Activated CD4-positive, alpha-beta T cell treated with anti-CD3 and anti-CD28 coated beads, Interleukin-2, amount 50 U/mL, for 24 hours (primary cell): ENCODE data around the gene JCHAIN.
"Not testable (repeated sequence)": the region's sequence is repeated elsewhere in the genome, so short reads cannot be mapped to it uniquely, and the experiment has no call there.

Experiments
- DNase-seq, 2 donors: peaks; one replicate each; pipeline ENCODE4 v3.0.0-alpha.2; 2020; ENCODE audit warnings: low read depth in 1 of 2, low spot score in 1 of 2

JCHAIN gene

GRCh38 chr4:70666369-70666768 is at the start of gene JCHAIN:
TSS of gene JCHAIN (minus strand) at chr4:70666508. CDS start at chr4:70666490, 18 bp downstream.
- DNase-seq = no peak

DNA sequence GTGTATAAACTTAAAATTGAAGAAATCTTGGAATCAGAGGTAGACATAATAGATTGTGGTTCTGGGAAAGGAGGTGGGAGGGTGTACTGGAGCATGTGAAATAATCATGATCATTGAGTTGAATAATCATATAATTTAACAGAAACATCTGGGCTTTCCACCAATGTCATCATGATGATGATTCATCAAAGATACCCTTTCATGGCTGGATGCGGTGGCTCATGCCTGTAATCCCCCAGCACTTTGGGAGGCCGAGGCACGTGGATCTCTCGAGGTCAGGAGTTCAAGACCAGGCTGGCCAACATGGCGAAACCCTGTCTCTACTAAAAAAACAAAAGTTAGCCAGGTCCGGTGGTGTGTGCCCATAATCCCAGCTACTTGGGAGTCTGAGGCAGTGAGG is 48.8 kb upstream of the JCHAIN start:
- no peak for DNase-seq

DNA sequence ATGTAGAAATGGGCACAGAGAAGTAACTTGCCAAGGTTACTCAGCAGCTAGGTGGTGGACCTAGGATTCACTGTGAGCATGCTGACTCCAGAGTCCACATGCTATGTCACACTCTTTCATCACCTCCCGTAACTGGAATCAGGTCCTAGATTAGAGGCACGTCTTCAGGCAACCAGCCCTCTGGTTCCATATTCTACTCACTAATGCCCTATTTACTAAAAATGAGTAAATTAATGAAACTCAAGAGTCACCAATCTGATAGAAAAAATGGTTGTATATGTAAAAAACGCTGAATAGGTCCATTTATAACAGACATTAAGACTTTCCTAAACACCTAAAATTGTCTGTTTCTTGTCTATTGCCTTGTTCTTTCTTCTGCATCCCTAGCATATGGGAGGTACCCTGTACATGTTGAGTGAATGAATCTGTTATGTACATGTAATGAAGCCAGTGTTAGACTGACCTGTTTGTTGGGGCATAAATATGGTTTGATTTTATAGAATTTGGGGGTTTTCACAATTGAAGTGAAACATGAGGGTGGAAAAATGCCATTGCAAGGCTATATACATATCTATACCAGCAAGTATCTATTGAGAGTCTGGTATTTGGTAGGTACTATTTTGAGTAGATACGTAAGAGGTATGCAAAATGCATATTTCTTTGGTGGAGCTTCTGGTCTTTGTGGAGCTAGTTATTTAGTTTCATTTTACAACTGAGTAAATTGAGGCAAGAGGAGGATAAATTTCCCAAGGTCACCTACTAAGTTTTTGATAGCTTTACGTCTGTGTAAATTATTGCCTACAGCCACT is 48.0 kb upstream of the JCHAIN start:
- no peak for DNase-seq

GRCh38 chr4:70713453-70714078 is 47.3 kb upstream of the JCHAIN start:
- DNase-seq = no peak

GRCh38 chr4:70712604-70713452 is 46.5 kb upstream of the JCHAIN start:
- no peak for DNase-seq

- no peak for DNase-seq
Observed at GRCh38 chr4:70712150-70712549, 45.8 kb upstream of the JCHAIN start.

DNA sequence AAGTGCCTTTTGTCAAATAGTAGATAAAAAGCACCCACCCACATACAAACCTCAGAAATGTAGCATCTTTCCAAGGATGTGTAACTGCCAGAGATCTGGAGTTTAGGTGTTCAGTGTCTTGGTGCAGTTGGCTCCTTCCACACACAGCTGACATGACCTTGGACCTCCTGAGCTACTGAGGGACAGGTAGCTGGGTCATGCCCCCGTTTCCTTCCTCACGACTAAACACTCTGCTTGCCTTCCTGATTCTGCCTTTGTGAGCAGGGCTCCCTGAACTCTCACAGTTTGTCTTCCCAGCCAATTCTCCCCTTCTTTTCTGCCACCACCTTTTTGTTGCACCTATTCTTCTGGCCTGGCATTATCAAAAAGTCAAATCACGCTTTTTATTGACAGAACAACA is 45.3 kb upstream of the JCHAIN start:
- no peak for DNase-seq

GRCh38 chr4:70709611-70710205 is 43.4 kb upstream of the JCHAIN start:
- no peak for DNase-seq

DNA sequence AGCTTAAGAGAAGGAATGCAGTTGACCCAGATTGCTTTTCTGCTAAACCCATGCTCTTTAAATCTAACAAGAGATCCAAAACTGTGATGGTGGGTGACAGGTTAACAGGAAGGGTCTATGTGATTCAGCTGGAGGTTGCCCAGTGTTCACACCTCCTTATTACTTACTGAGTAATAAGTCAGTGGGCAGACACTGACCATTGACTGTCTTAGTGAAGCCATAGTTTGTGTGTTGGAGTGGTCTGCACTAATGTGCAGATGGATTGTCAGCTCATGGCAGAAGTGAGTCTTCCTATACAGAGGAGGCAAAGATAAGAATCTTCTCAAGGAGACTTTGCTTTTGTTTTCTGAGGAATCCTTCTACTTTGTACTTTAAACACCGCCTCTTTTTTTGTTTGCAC is 40.2 kb upstream of the JCHAIN start:
- DNase-seq = no peak

DNA sequence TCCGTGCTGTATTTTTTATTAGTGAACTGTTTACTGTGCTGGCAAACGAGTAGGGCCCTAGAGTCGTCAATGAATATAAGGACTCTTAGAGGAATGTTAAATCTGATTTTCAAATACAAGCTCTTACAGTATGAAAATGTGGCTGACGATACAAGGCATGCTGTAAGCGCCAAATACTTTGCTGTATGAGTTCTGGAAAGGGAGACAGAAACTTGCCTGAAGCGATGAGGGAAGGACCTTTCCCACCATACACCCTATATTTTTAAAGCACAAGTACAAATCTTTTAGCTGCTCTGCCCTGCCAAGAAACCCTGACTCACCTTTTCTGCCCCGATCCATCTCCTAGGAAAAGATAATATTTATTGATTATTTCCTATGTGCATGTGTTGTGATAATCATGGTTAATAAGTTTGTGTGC is 39.7 kb upstream of the JCHAIN start:
- no peak for DNase-seq

GRCh38 chr4:70705183-70706043 is 39.1 kb upstream of the JCHAIN start:
- peak; percentile 40 to 62 for DNase-seq

DNA sequence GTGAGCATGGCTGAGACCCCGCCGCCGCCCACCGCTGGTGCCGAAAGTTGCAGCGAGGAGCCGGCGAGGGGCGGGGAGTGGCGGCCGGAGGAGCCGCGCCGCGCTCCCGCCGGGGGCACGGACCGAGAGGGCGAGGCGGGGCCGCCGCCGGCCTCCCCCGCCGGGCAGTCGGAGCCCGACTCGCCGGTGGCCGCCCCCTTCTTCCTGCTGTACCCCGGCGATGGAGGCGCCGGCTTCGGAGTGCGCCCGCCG is 38.5 kb upstream of the JCHAIN start:
- DNase-seq = no peak

DNA sequence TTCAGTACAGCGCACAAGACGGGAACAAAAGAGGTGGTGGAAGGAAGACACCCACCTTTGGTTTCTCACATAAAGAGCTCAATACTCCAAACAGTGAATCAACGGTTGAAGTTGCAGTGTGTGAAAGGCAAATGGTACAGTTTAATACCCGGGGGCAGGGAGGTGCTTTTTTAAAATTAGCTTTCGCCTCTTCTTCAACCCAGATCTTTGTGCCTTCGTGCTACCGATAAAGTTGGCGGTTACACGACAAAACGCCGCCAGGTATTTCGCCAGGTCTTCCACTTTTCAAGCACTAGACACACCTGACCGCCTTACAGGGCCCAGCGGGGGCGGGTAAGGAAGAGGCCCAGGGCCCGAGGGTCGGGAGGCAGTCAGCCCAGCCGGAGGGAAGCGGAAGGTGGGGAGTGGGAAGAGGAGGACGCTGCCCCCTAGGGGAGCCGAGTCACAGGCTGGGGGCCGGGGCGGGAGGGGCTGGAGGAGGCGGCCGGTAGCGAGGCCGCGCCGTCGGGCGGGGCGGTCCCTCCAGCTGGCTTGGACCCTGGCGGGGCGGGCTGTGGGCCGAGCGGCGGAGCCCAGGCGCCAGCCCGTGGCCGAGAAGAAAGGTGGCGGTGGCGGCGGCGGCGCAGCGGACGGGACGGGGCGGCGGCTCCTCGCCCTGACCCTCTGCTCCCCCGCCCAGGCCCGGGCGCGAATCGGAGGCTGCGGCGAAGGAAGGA is 38.1 kb upstream of the JCHAIN start:
- peak; percentile 13 to 26 for DNase-seq

DNA sequence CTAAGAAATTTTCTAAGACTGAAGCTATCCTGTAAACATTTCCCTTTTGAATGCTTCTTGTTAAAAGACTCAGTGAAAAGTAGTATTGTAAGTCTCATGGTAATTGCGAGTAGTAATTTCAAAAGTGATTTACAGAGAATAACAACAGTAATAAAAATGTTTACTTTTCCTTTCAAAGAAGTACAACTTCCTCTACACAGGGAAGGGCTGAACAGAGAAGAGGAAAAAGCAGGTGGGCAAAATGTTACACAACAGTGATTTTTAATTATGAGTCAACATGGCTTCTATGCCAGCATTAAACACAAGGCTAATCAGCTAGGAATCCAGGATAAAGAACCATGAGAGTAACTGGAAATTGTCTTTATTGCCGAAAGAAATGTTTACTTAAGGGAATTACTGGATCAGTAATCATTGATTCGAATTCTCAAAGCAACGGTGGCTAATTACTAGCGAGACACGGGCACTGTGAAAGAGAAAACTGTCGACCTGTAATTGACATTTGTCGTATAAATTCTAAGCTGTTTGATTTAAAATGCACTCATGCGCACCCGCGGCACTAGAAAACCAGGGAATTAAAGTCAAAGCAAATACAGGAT is 37.4 kb upstream of the JCHAIN start:
- DNase-seq = no peak

DNA sequence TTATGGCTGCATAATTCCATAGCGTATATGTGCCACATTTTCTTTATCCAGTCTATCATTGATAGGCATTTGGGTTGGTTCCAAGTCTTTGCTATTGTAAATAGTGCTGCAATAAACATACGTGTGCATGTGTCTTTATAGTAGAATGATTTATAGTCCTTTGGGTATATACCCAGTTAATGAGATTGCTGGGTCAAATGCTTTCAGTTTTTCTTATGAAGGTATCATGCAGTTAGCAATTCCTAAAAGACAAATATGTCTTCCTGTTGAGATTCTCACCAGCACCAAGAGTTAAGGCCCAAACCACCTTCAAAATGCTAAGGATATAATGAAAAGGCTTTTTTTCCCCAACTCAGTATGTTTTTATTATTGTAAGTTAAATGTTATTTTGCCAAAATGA is 36.3 kb upstream of the JCHAIN start:
- DNase-seq = not testable (repeated sequence)

DNA sequence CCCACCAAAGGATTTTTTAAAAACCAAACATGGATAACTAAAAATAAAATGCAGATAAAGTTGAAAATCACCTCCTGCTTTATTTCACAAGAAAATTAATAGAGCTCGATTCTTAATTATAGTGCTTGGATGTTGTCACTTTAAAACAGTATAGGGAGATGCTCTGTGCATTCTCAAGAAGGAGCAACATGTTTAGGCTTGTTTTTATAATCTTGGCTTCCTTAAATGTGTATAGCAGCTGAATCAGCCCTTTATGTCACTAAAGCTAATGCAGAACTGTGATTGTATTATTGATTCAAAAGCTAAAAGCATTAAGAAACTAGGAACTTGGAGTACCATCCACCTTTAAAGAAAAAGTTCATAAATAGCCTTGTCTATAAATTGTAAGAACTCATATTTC is 35.0 kb upstream of the JCHAIN start:
- DNase-seq = no peak

GRCh38 chr4:70700712-70701111 is 34.4 kb upstream of the JCHAIN start:
- no peak for DNase-seq

- DNase-seq = not testable (repeated sequence)
Observed at GRCh38 chr4:70698435-70698834, 32.1 kb upstream of the JCHAIN start.

DNA sequence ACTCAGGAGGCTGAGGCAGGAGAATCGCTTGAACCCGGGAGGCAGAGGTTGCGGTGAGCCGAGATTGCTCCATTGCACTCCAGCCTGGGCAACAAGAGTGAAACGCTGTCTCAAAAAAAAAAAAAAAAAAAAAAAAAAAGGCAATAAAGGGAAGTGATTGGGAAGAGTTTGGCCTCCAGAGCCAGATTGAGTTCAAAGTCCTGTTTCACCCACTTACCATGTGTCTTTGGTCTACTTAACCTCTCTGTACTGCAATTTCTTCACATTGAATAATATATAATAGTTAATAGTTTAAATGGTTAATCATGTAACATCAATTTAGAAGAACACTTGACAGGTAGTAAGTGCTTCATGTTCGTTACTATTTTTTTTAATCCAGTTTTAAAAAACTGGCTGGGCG is 28.3 kb upstream of the JCHAIN start:
- DNase-seq = not testable (repeated sequence)

GRCh38 chr4:70691661-70692060 is 25.4 kb upstream of the JCHAIN start:
- DNase-seq = no peak
